OCI-LY1 (cell line): ENCODE results near the gene MCF2L.

Source experiments
- H2AFZ ChIP-seq: fragments of 200-600 bp; sonication (generic), shearing (Covaris generic); 2 replicates; pipeline ENCODE4 v1.6.0; 2014; ENCODE audit warnings: antibody characterized with exemption, mild to moderate bottlenecking, low read length
- H3F3A ChIP-seq: fragments of 200-600 bp; sonication (generic), shearing (Covaris generic); 2 replicates; pipeline ENCODE4 v1.6.0; 2014; ENCODE audit warnings: mild to moderate bottlenecking, antibody characterized with exemption, low read length, moderate library complexity; ENCODE audit not compliant: insufficient read depth
- H3K27ac ChIP-seq: fragments of 200-600 bp; sonication (generic); 2 replicates; pipeline ENCODE4 v1.5.1; 2014; ENCODE audit warnings: low read length, mixed run types, mild to moderate bottlenecking, low read depth; ENCODE audit not compliant: poor library complexity, severe bottlenecking
- H3K27me3 ChIP-seq: fragments of 200-600 bp; sonication (generic); 2 replicates; pipeline ENCODE4 v1.6.0; 2014; ENCODE audit warnings: antibody characterized with exemption, mild to moderate bottlenecking, low read length, moderate library complexity; ENCODE audit not compliant: insufficient read depth
- H3K36me3 ChIP-seq: fragments of 200-600 bp; sonication (generic); 2 replicates; pipeline ENCODE4 v1.6.1; 2014; ENCODE audit warnings: mild to moderate bottlenecking, antibody characterized with exemption, low read length, moderate library complexity, mixed read lengths; ENCODE audit not compliant: insufficient read depth
- H3K4me1 ChIP-seq: fragments of 200-600 bp; sonication (generic); 2 replicates; pipeline ENCODE4 v1.5.1; 2014; ENCODE audit warnings: mild to moderate bottlenecking, low read length, moderate library complexity; ENCODE audit not compliant: insufficient read depth, severe bottlenecking
- H3K4me2 ChIP-seq: fragments of 200-600 bp; sonication (generic), shearing (Covaris generic); 2 replicates; pipeline ENCODE4 v1.6.1; 2014; ENCODE audit warnings: low read length
- H3K4me3 ChIP-seq: fragments of 200-600 bp; sonication (generic); 2 replicates; pipeline ENCODE4 v1.5.1; 2014; ENCODE audit warnings: low read length, low read depth, mild to moderate bottlenecking, mixed read lengths; ENCODE audit not compliant: poor library complexity, severe bottlenecking
- H3K79me2 ChIP-seq: fragments of 200-600 bp; shearing (Covaris generic); 2 replicates; pipeline ENCODE4 v1.6.1; 2016; ENCODE audit warnings: mixed run types, low read length, mixed read lengths; ENCODE audit not compliant: insufficient read depth
- H3K9ac ChIP-seq: fragments of 200-600 bp; sonication (generic), shearing (Covaris generic); 2 replicates; pipeline ENCODE4 v1.6.1; 2014; ENCODE audit warnings: mild to moderate bottlenecking, low read length, mixed read lengths
- H3K9me2 ChIP-seq: fragments of 200-600 bp; sonication (generic), shearing (Covaris generic); 2 replicates; pipeline ENCODE4 v1.6.1; 2014; ENCODE audit warnings: low read depth, mild to moderate bottlenecking, low read length, mixed read lengths
- H3K9me3 ChIP-seq: fragments of 200-600 bp; shearing (Covaris generic); 2 replicates; pipeline ENCODE4 v1.6.1; 2014; ENCODE audit warnings: low read length, mixed read lengths
- H4K20me1 ChIP-seq: fragments of 200-600 bp; sonication (generic), shearing (Covaris generic); 2 replicates; pipeline ENCODE4 v1.6.0; 2016; ENCODE audit warnings: mild to moderate bottlenecking, low read length; ENCODE audit not compliant: insufficient read depth
- CTCF ChIP-seq: fragments of 200-600 bp; sonication (generic), shearing (Covaris generic); IDR thresholded peaks from 2 replicates; pipeline ENCODE4 v1.5.1; 2017; ENCODE audit warnings: mild to moderate bottlenecking, antibody characterized with exemption, low read length, moderate library complexity, mixed read lengths
- EZH2 ChIP-seq: fragments of 200-600 bp; sonication (generic), shearing (Covaris generic); IDR thresholded peaks from 2 replicates; pipeline ENCODE4 v1.8.0; 2017; ENCODE audit warnings: borderline replicate concordance, mixed run types, mild to moderate bottlenecking, antibody characterized with exemption, low read length, moderate library complexity, mixed read lengths

Gene MCF2L

GRCh38 chr13:113002913-113003290 is 33.9 kb downstream of the MCF2L start:
- H3K4me3 ChIP-seq, result no peak overlapping the region
- no peaks in the 10 kb centered on the region for H4K20me1 ChIP-seq
- no peak overlapping the region for H3K9ac ChIP-seq
- H3F3A ChIP-seq, result no peaks in the 10 kb centered on the region
- no peak for TF ChIP-seq EZH2
- H3K9me2 ChIP-seq, result no peaks in the 10 kb centered on the region
- no peaks in the 10 kb centered on the region for H3K36me3 ChIP-seq
- H2AFZ ChIP-seq, result no peak overlapping the region
- no peaks in the 10 kb centered on the region for H3K4me1 ChIP-seq
- peaks cover 5% of the 10 kb centered on the region; the same call in 1 of the 2 replicates for H3K27me3 ChIP-seq
- H3K79me2 ChIP-seq, result no peaks in the 10 kb centered on the region
- no peak overlapping the region for H3K27ac ChIP-seq
- no peaks in the 10 kb centered on the region for H3K9me3 ChIP-seq
- H3K4me2 ChIP-seq, result no peak overlapping the region

GRCh38 chr13:113004126-113004525 is 35.1 kb downstream of the MCF2L start:
- no peak overlapping the region for H3K27ac ChIP-seq
- H3K9me3 ChIP-seq, result no peaks in the 10 kb centered on the region
- no peaks in the 10 kb centered on the region for H3K9me2 ChIP-seq
- H3K27me3 ChIP-seq, result no peaks in the 10 kb centered on the region; the same call in 1 of the 2 replicates
- no peaks in the 10 kb centered on the region for H4K20me1 ChIP-seq
- no peak overlapping the region for H3K4me2 ChIP-seq
- H3K4me1 ChIP-seq, result no peaks in the 10 kb centered on the region
- no peaks in the 10 kb centered on the region for H3K79me2 ChIP-seq
- no peak overlapping the region for H3K9ac ChIP-seq
- no peak overlapping the region for H3K4me3 ChIP-seq
- no peak for TF ChIP-seq EZH2
- no peak for TF ChIP-seq CTCF
- no peaks in the 10 kb centered on the region for H3K36me3 ChIP-seq
- H3F3A ChIP-seq, result no peaks in the 10 kb centered on the region
- H2AFZ ChIP-seq, result no peak overlapping the region

- H3K27ac ChIP-seq, result no peak overlapping the region
- H3K79me2 ChIP-seq, result no peaks in the 10 kb centered on the region
- H3K9me3 ChIP-seq, result no peaks in the 10 kb centered on the region
- no peaks in the 10 kb centered on the region for H4K20me1 ChIP-seq
- H3K4me3 ChIP-seq, result no peak overlapping the region
- no peak overlapping the region for H3K9ac ChIP-seq
- TF ChIP-seq CTCF, result no peak
- TF ChIP-seq EZH2, result no peak
- no peak overlapping the region for H3K4me2 ChIP-seq
- H3F3A ChIP-seq, result no peaks in the 10 kb centered on the region
- no peaks in the 10 kb centered on the region; the same call in 1 of the 2 replicates for H3K27me3 ChIP-seq
- no peaks in the 10 kb centered on the region for H3K36me3 ChIP-seq
- no peak overlapping the region for H2AFZ ChIP-seq
- H3K9me2 ChIP-seq, result no peaks in the 10 kb centered on the region
- H3K4me1 ChIP-seq, result no peaks in the 10 kb centered on the region
Measured at GRCh38 chr13:113005076-113005865, 36.3 kb downstream of the MCF2L start.

- Histone ChIP-seq H3K27ac (no peak overlapping the region), H3K4me2 (no peak overlapping the region), H3K9me2 (no peaks in the 10 kb centered on the region), H3K36me3 (no peaks in the 10 kb centered on the region), H3F3A (no peaks in the 10 kb centered on the region), H3K79me2 (no peaks in the 10 kb centered on the region), H3K27me3 (no peaks in the 10 kb centered on the region; the same call in 1 of the 2 replicates), H2AFZ (no peak overlapping the region), H3K4me1 (no peaks in the 10 kb centered on the region), H3K9me3 (no peaks in the 10 kb centered on the region), H3K4me3 (no peak overlapping the region), H3K9ac (no peak overlapping the region), H4K20me1 (no peaks in the 10 kb centered on the region)
- no peak for TF ChIP-seq CTCF
Measured at GRCh38 chr13:113005997-113006396, 37.0 kb downstream of the MCF2L start.
